NCI-H510A treated with DMSO at 0.1 percent for 48 hours (cell line): ENCODE results near the gene LCE4A.

Experiments
- DNase-seq: peaks from one replicate; lab custom pipeline; 2025; lab: John Stamatoyannopoulos, UW

LCE4A gene

DNA sequence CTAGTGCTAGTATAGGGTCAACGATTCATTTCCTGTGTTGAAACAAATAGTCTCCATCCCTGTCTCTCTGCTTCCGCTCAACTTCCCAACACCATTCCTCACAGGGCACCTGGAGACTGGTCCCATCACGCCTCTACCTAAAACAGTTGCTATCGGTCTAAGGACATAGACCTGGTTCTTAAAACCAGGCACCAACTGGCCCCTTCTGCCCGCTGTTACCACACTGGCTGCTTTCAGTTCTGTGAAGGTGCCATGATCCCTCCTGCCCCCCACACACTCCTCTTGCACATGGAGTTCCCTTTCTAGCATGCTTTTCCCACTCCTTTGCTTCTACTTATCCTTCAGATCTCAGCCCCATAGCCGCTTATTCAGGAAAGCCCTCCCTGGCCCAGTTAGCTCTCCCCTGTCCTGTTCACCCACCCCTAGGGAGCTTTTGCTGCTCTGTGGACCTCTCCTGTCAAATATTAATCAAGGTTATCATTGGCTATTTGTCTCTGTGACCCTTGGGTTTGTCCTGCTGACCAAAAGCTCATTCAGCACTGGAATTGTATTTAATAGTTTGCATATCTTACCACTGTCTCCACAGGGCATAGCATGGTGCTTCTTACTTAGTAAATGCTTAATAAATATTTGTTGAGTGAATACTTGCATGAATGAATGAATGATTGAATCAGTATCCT is 37.9 kb downstream of the LCE4A start:
- no peak for DNase-seq

DNA sequence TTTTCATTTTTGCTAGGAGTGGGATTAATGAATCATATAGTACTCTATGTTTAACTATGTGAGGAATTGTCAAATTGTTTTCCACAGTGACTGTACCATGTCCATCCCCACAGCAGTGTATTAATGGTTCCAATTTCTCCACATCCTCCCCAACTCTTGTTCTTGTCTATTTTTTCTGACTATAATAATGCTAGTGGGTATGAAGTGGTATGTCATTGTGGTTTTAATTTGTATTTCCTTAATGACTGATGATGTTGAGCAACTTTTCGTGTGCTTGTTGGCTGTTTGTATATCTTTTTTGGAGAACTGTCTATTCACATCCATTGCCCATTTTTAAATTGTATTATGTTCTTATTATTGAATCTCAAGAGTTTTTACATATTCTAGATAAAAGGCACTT is 39.9 kb downstream of the LCE4A start:
- no peak for DNase-seq

DNA sequence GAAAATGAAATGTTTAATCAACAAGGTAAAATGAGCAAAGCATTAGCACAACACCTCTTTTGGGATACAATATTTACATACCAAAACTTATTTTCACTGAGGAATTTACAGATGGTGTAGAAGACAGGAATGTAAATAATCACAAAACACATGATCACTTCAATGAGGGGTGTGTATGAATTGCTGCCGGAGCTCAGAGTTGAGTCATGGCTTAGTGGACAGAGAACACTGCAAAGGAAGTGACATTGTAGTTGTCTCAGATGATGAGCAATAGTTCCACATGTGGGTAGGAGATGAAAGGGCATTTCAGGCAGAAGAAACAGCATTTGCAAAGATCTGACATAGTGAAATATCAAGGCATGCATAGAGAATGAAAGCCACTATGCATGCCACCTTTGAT is 44.3 kb downstream of the LCE4A start:
- DNase-seq, result no peak

DNA sequence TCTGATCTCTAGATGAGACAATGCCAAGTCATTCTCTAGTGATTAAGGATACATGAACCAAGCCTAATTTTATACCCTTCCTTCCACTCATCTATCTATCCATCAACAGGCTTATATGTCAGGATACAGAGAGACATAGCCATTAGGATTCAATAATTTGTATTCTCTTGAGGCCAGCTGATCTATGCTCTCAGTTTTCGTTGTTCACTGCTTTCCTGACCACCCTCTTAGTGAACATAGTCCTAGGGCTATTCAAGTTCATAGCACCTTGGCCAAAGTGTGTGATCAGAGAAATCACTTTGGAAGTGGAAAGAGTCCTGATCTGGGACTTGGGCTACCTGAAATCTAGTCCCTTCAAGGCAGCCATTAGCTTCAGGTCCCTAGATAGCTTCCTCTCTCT is 45.6 kb downstream of the LCE4A start:
- DNase-seq, result no peak

DNA sequence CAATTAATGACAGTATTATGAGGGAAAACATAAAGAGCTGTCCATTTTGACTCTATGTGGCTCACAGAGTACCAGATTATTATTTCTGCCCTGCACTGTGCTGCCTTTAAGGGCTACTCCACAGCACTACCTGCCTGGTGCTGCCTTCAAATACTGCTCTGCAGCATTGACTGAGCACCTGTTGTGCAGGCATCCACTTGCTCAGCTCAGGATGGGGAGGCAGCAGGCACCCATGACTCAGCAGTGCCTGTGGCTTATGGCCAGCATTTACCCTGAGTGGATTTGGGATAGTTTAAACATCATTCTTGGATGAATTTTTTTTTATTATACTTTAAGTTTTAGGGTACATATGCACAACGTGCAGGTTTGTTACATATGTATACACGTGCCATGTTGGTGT is 48.9 kb downstream of the LCE4A start:
- DNase-seq, result no peak

DNA sequence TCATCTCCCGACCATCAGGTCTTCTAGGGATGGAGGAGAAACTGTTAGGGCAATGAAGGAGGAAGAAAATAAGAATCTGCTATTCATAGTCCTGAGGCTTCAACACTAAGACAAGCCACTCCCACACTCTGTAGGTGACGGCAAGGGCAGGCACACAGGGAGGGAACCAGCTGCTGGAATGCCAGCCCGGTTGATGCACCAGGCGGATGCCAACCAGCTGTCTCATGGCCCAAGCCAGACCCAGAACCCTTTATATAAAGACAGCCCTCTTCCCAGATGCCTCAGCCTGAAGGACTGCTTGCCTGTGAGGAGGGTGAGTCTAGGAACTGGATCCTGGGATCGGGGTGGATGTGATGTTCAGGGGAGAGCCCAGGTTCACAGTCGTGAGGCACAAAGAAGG is 49.8 kb downstream of the LCE4A start, which contains the start of gene KPRP:
TSS of gene KPRP (plus strand) at position 279 of the 400 bp plus-strand sequence. CDS start 1,564 bp downstream, outside the sequence.
- DNase-seq, result no peak

DNA sequence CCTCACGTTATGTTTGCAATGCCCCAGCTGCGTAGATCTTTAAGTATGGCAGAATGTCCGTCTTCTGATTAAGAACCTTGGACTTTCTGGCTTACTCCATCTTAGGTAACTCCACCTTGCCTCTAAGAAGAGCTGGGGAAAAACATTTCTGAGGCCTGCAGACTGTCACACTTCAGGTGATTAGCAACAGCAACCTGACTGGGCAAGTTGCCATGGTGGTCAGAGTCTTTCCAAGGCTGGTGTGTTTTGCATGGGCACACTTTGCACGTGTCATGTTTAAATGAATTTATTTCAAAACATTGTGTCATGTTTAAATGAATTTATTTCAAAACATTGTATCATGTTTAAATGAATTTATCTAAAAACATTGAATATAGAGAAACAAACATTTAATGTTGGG is 50.7 kb downstream of the LCE4A start:
- DNase-seq, result no peak
